DMS153 (cell line): Measurements from ENCODE around the gene PLXNB2.
"Not testable (repeated sequence)": the region's sequence is repeated elsewhere in the genome, so short reads cannot be mapped to it uniquely, and the experiment has no call there.

ENCODE experiments used
- DNase-seq: peaks from one replicate; lab custom pipeline; 2025; lab: John Stamatoyannopoulos, UW

PLXNB2 gene

GRCh38 chr22:50326956-50327710 is 19.7 kb upstream of the PLXNB2 start, which contains the start of gene DENND6B:
Gene DENND6B (minus strand): TSS chr22:50327012. CDS start chr22:50326988, 24 bp downstream.
- peak; percentile 56 for DNase-seq

DNA sequence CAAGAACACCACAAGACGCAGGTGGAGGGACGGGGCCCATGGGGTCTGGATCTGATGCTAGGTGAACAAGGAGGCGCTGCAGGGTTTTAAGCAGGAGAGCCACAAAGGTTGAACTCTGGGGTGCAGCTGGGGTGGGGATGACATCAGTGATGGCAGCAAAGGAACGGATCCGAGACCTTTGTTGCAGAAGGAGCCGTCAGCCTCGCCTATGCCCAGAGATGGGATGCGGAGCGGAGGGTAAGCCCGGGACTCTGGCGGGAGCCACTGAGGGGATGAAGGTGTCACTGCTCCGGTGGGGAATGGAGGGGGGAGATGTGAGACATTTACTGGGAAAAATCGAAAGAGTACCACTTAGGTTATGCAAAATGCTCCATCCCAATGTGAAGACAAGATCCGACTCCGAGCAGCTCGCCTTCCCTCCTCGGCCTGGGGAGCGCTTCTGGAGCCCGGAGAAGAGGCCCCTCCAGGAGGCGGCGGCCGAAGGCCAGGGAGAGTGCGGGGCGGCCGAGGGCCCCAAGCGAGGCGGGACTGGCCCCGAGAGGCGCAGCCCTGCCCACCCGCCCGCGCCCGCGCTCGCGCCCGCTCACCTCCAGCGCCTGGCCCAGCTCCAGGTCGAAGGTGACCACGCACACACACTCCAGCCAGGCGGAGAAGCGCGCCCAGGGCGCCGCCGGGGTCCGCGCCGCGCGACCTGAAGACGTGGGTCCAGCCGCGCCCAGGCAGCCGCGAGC is 18.9 kb upstream of the PLXNB2 start:
- DNase-seq, result no peak

DNA sequence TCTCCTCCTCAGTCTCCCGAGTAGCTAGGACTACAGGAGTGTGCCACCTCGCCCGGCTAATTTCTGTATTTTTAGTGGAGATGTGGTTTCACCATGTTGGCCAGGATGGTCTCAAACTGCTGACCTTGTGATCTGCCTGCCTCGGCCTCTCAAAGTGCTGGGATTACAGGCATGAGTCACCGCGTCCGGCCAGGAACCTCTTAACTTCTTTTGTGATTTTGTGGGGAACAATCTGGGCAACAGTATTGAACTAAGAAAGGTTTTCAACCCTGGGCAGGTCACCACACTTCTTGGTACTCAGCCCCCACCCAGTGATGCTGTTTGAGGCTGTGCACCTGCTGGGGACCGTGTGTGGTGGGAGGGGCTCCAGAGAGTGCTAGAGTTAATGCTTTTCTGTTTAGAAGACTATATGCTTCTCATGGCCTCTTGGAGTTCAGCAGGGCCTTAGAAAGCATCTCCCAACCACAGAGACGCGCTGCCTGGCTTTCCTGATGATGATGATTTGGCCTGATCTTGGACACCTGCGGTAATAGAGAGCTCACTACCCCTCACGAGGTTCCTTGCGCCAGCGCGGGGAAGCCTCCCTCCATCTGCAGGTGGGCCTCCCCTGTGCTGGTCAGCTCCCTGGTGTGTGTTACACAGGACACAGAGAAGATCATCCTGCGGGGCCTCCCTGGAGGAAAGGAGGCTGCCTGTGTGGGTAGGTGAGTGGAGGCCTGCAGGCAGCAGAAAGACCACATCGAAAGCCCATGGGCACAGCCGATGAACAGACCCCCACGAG is 18.2 kb upstream of the PLXNB2 start:
- no peak for DNase-seq

DNA sequence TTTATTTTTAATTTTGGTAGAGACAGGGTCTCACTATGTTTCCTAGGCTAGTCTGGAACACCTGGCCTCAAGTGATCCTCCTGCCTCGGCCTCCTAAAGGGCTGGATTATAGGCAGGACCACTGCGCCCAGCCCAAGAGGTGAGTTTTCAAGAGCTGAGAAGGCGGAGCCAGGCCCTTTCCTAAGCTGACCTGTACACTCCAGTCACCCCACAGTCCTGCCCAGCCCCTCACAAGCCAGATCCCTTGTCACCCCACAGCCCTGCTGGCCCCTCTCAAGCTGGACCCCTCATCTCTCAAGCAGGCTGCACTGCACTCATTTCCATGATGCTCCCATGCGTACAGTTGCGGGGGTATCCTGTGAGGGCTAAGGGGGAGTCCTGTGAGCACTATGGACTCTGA is 16.5 kb upstream of the PLXNB2 start:
- DNase-seq, result no peak

DNA sequence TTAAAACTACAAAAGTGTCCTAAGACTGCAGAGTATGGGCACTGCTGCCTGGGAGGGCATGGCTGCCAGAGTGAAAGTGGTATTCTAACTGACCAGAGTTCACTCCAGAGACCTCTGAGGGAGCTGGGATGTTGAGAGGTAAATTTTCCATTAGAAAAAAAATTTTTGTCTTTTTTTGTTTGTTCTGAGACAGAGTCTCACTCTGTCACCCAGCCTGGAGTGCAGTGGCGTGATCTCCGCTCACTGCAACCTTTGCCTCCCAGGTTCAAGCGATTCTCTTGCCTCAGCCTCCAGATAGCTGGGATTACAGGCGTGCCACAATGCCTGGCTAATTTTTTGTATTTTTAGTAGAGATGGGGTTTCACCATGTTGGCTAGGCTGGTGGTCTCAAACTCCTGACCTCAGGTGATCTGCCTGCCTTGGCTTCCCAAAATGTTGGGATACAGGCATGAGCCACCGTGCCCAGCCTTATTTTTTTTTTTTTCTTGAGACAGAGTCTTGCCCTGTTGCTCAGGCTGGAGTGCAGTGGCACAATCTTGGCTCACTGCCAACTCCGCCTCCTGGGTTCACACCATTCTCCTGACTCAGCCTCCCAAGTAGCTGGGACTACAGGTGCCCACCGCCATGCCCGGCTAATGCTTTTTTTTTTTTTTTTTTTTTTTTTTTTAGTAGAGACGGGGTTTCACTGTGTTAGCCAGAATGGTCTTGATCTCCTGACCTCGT is 15.1 kb upstream of the PLXNB2 start:
- DNase-seq, result not testable (repeated sequence)

DNA sequence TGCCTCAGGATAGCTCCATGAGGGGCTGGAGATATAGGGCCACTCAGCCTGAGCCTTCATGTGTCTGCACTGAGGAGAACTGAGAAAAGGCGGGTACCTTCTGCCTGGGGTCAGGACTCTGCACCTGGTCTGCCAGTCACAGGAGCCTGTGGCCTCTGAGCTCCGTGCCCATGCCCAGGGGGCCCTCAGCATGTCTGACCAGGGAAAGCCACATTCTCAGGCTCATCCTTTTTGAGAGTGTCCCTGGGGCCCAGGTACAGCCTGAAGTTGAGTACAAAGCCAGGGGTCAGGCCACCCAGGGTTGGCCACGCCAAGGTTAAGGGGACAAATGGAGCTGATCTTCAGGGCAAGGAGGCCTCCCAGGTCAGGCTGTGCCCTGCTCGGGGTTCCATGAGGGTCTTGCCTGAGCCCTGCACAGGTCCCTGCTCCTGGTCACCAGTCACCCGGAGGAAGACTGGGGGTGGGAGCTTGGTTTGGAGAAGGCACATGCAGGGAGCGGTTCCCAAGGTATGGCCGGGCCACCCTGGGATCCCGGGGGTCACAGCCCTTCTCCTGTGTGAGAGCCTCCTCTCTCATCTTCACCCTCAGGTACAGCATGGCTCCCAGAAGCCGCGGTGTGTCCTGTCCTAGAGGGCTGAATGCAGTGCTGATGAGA is 13.4 kb upstream of the PLXNB2 start:
- DNase-seq, result no peak

DNA sequence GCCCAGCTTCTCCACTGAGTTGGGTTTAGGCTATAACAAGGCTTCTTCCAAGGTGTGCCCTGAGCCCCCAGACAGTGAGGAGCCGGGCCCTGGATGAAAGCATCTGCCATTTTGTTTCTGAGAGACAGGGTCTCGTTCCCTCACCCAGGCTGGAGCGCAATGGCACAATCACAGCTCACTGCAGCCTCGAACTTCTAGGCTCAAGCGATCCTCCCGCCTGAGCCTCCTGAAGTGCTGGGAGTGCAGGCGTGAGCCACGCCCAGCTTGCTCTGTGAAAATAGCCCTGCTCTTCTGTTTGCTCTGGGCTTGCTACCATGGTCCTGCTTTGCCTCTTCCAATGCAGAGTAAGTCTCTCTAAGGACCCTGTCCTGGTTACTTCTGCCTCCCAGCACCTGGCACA is 12.7 kb upstream of the PLXNB2 start:
- no peak for DNase-seq

- DNase-seq, result no peak
Measured at GRCh38 chr22:50319503-50319951, 12.1 kb upstream of the PLXNB2 start.

DNA sequence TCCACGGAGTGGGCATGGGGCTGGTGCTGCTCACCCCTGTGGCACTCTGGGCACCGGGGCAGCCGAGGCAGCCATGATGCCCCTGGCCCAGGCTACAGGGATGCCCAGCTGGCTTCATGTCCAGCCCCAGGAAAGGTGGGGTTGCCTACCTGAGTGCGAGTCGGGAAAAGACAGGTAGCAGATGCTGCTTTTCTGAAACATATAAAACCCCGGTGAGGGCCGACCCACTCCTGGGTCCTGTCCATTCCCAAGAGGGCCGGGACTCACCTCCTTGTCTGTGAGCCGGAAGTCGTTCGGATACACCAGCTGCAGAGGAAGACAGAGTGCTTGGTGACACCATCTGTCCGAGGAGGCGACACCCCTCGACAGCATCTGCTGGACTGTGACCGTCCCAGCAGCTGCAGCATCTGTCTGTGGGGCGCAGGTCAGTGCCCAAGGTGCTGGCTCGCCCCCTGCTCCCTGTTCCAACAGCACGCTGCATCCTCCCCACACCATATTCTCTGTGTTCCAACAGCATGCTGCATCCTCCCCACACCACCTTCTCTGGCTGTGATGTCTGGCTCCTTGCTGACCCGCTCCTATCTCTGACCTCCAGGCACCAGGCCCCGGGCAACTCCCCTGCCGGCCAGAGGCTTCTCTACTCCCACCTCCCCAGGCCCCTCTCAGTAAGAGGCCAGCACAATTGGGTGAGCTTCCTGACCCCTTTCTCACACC is 11.4 kb upstream of the PLXNB2 start:
- no peak for DNase-seq

GRCh38 chr22:50318356-50318697 is 10.9 kb upstream of the PLXNB2 start:
- no peak for DNase-seq

DNA sequence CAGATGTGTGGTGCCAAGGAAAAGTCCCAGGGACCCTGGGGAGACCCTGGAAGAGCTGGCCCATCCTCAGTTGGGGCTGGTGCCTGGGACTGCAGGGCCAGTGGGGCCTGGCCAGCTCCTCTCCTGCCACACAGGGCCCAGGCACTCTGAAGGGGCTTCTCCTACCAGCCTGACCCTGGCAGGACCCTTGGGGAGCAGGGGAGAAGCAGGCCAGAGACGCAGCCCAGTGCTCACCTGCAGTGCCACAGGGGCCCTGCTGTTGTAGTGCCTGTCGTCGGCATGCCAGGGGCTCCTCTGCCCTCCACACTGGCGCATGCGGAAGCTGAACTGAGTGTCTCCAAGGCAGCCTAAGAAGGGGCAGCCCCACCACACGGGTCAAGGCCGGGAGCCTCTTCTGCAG is 10.2 kb upstream of the PLXNB2 start:
- DNase-seq, result no peak

GRCh38 chr22:50317178-50317577 is 9.7 kb upstream of the PLXNB2 start:
- no peak for DNase-seq

DNA sequence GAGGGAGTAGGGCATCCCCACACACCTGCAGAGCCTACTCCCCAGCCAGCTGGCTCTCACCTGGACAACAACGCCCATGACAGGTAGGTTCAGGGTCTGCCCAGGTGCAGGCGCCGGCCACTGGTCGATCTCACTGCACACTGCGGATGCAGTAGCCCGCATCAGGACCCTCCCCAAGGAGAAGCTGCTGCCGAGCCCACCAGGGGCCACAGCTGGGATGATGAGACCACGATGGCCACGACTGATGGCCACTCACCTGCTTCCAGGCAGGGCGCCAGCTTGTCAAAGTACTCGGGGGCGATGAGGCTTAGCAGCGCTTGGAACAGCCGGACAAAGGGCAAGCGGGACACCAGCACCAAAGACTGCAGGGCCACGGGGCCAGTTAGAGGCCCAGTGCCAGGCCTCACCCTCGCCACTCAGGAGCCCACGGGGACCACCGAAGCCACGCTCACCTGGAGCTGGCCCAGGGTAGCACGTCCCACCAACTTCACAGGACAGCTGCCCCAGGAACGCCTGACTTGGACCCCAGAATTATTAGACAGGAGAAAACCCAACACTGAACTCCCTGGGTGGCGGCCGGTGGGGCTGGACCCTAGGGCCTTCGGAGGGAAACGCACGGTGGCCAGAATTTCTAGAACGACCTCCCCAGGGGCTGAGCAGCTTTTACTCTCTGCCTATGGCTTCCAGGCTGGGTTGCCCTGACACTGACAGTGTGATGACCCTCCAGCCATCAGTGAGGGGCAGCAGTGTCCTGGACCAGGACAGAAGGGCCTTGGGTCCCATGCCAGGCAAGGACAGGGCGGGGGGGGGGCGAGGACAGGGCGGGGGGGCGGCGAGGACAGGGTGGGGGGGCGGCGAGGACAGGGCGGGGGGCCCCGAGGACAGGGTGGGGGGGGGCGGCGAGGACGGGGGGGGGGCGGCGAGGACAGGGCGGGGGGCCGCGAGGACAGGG is 8.9 kb upstream of the PLXNB2 start:
- no peak for DNase-seq

- DNase-seq, result no peak
Measured at GRCh38 chr22:50315289-50316113, 8.1 kb upstream of the PLXNB2 start.

DNA sequence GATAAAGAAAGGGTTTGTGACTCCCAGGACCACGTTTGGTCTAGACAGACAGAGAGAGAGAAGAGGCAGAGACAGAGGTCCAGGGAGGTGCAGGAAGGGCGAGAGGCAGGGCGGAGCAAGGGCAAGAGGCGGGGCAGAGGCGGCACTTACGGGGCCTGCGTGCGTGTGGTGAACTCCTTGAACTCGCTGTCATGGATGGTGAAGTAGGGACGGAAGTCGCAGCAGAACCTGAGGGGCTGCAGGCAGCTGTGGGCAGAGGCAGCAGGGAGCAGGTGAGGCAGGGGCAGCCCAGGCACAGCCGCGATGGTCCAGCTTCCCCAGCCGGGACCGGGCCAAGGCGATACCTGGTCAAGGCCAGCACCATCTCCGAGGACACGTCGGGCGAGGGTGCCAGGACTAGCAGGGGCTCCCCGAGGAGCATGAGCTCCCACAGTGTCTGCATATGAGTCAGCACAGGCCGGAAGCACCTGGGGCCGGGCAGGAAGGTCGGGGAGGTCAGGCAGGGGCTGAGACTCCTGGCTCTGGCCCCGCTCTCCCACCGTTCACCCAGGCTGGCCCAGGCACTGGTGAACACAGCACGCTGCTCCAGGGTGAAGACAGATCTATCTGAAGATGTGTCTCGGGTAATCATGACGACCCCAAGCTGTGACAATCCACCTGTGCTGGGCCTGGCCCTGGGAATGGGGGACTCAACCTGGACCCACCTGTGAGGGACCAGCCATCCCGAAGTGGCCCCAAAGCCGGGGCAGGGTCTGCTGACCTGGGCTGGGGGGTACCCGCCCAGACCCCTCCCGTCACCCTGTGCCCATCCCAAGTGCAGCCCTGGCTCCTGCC is 7.2 kb upstream of the PLXNB2 start:
- no peak for DNase-seq

GRCh38 chr22:50314081-50314454 is 6.6 kb upstream of the PLXNB2 start:
- no peak for DNase-seq

- DNase-seq, result no peak
Measured at GRCh38 chr22:50313600-50313999, 6.2 kb upstream of the PLXNB2 start.

DNA sequence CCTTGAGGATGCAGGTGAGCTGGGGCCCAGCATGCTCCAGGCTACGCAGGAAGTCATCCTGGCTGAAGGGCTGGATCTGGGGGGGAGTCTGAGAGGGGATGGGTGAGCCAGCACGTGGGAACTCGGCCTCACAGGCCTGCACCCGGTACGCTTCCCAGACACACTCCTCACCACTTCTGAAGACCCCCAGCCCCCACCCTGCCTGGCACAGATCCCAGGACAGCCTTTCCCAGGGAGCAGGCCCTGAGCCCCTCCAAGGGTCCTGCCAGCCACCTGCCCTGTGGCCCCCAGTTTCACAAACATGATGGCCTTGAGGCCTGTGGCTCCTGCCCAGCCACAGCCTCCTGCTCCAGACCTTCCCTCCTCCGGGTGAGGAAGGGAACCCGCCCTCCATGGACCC is 5.6 kb upstream of the PLXNB2 start:
- no peak for DNase-seq
